ENCODE data around the gene CDH23.

The CDH23 gene

DNA sequence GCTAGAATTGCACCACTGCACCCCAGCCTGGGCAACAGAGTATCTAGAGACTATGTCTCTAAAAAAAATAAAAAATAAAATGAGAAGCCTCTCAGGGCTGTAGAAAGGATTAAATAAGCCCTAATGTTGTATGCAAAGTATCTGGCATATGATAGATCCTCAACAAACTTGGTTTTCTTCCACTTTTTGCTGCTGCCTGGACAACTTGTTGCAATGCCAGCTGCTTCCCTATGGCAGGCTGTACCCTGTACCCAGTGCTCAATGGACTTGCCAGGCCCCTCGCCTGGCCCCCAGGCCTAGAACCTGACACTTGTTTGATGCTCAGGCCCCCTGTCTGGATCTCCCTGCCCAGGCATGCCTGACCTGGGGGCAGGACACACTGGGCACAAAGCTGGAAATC, 28.5 kb upstream of the CDH23 start:
- no peak for DNase-seq (ENCODE audit: low read depth)
- H3K4me3 ChIP-seq (ENCODE audit: low read depth, low read length) = no peak overlapping the region
- in situ Hi-C loops (cut with HindIII; ENCODE audit: low sequenced_read_pairs) = no loop called here
- TF ChIP-seq, protein P1, sequence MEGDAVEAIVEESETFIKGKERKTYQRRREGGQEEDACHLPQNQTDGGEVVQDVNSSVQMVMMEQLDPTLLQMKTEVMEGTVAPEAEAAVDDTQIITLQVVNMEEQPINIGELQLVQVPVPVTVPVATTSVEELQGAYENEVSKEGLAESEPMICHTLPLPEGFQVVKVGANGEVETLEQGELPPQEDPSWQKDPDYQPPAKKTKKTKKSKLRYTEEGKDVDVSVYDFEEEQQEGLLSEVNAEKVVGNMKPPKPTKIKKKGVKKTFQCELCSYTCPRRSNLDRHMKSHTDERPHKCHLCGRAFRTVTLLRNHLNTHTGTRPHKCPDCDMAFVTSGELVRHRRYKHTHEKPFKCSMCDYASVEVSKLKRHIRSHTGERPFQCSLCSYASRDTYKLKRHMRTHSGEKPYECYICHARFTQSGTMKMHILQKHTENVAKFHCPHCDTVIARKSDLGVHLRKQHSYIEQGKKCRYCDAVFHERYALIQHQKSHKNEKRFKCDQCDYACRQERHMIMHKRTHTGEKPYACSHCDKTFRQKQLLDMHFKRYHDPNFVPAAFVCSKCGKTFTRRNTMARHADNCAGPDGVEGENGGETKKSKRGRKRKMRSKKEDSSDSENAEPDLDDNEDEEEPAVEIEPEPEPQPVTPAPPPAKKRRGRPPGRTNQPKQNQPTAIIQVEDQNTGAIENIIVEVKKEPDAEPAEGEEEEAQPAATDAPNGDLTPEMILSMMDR (IDR thresholded peaks at IDR 0.05; ENCODE audit: low read depth, low read length, missing control alignments) = no peak

DNA sequence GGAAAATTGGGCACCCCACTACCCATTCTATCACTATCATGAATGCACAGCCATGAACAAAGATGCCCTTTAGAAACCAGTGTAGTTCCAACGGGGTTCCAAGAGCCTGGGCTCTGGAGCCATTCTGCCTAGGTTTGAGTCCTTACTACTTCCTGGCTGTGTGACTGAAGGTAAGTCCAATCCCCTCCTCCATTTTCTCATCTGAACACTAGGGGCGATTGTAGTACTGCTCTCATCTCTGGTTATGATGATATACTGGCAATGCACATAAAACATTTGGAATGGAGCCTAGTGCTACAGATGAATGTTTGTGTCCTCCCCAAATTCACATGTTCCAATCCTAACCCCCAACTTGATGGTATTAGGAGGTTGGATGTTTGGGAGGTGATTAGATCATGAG, 28.1 kb upstream of the CDH23 start:
- no peak for DNase-seq (ENCODE audit: low read depth)
- H3K4me3 ChIP-seq (ENCODE audit: low read depth, low read length) = no peak overlapping the region
- in situ Hi-C loops (cut with HindIII; ENCODE audit: low sequenced_read_pairs) = no loop called here
- TF ChIP-seq, protein P1 (IDR thresholded peaks at IDR 0.05; ENCODE audit: low read depth, low read length, missing control alignments) = peak; percentile 20

DNA sequence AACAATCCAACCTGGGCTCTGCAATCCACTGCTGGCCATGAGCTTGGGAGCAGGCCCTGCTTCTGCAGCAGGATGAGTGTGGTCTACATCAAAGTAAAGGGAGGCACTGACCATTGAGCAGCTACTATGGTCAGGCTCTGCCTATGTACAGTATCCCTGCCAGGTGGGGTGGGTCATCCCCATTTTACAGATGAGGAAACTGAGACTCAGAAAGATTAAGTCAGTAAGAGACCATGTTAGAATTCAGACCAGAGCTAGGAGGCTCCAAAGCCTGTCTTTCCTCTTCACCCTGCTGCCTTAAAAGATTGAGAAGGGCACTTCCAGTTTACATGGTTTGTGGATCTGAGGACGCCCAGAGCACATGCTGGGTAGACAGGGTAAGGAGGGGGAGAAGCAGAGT, 27.1 kb upstream of the CDH23 start:
- no peak overlapping the region for H3K4me3 ChIP-seq (ENCODE audit: low read depth, low read length)
- TF ChIP-seq, protein P1 (IDR thresholded peaks at IDR 0.05; ENCODE audit: low read depth, low read length, missing control alignments) = no peak
- in situ Hi-C loops (cut with HindIII; ENCODE audit: low sequenced_read_pairs) = no loop called here
- no peak for DNase-seq (ENCODE audit: low read depth)

DNA sequence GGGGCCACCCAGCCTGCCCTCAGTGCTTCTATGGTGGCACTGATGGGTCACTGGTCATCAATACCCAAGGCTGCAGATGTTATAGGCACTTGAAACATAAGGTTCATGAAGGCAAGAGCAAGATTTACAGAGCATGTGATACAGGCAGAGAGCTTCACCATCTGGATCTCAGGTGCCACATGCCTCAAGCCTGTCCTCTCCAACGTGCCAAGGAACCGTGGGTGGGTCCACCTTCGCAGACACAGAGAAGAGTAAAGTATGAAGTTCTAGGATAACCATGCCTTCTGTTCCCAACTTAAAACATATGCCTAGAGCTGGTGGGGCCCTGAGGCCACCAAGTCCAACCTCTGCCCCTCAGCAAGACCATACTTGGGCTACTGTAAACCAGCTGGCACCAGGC, 26.7 kb upstream of the CDH23 start:
- DNase-seq (ENCODE audit: low read depth) = no peak
- TF ChIP-seq, protein P1 (IDR thresholded peaks at IDR 0.05; ENCODE audit: low read depth, low read length, missing control alignments) = no peak
- in situ Hi-C loops (cut with HindIII; ENCODE audit: low sequenced_read_pairs) = no loop called here
- H3K4me3 ChIP-seq (ENCODE audit: low read depth, low read length) = no peak overlapping the region

DNA sequence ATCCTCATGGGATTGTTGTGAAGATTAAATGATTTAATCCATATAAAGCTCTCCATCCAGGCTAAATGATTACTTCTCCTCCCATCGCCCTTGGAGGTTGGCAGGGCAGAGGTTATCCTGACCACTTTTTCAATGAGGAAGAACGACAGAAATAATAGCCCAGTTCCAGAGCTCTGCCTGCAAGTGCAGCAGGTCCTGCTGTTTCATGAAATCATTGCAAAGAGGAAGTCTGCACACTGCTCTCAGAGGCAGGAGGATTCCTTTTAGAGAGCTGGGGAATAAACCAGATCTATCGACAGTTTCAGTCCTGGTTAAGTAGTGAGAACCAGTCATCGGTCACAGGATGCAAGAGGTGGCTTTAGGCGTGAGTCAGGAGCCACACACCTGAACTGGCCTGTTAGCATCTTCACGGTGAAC, 25.0 kb upstream of the CDH23 start:
- DNase-seq (ENCODE audit: low read depth) = no peak
- in situ Hi-C loops (cut with HindIII; ENCODE audit: low sequenced_read_pairs) = no loop called here
- TF ChIP-seq, protein P1 (IDR thresholded peaks at IDR 0.05; ENCODE audit: low read depth, low read length, missing control alignments) = no peak

DNA sequence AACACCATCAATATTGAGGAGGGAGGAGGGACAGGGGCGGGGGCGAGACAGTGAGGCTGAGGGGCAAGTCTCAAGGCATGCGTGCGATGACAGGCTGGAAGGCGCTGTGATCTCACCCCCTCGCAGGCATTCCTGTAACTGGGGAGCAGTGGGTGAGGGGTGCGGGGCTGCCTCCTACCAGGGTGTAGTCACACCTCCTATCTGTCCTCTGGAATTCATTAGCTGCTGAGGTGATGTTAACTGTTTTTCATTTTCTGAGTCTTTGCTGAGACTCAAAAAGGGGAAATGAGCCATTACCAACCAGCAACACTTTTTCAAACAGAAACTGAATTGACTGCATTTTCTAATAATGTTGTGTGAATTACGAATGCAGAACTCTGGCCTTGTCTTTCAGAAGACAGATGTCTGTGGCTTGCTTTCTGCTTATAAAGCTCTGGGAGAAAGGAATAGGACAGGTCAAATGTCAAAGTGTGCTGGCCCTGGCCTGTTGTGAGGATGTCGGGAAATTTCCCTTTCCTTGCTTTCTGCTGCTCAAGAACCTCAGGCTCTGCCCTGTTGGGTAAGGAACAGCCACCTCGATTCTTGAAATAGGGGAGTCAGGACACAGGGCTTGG, 23.7 kb upstream of the CDH23 start:
- in situ Hi-C loops (cut with HindIII; ENCODE audit: low sequenced_read_pairs) = no loop called here
- no peak overlapping the region for H3K4me3 ChIP-seq (ENCODE audit: low read depth, low read length)
- DNase-seq (ENCODE audit: low read depth) = no peak
- TF ChIP-seq, protein P1 (IDR thresholded peaks at IDR 0.05; ENCODE audit: low read depth, low read length, missing control alignments) = no peak

More for the DNA sequence above, 25.0 kb upstream of the CDH23 start:
- no peak overlapping the region for H3K4me3 ChIP-seq (ENCODE audit: low read depth, low read length)

Measured in astrocyte of the cerebellum (primary cell).